Mesenteric fat pad (tissue), 1 donor: Measurements from ENCODE around the gene PKN1. TPM values are rescaled to one million over a fixed set of nuclear protein-coding genes. Genes with fewer than 3 reads are reported as not detected.

Source experiments
- DNase-seq: peaks from one replicate; pipeline ENCODE4 v3.0.0-alpha.2; 2020; ENCODE audit warnings: low spot score
- total RNA-seq: library from RNA; stranded (reverse); fragmentation: NEBNext Ultra II Directional; extraction: Animal tissue kit (Norgen Biotek cat#: 25700); gene quantifications from one replicate; pipeline ENCODE4 v1.2.1, GENCODE V29; 2021
- donor health status: DM: yes; HTN: yes; CAD: no.

The PKN1 gene
- total RNA-seq, 1 donor from 2014 or later: 142 TPM

GRCh38 chr19:14512406-14512961 is 79.4 kb downstream of the PKN1 start:
- no peak for DNase-seq

- no peak for DNase-seq
These were observed 81.2 kb downstream of the PKN1 start for GRCh38 chr19:14514215-14514863.

- no peak for DNase-seq
These were observed 82.5 kb downstream of the PKN1 start for GRCh38 chr19:14515501-14516047.

- no peak for DNase-seq
These were observed 83.0 kb downstream of the PKN1 start for GRCh38 chr19:14516048-14516534.

GRCh38 chr19:14516746-14517438 is 83.8 kb downstream of the PKN1 start:
- no peak for DNase-seq

- peak; percentile 89 for DNase-seq
These were observed 84.3 kb downstream of the PKN1 start for GRCh38 chr19:14517446-14517839.

- peak; percentile 93 for DNase-seq
These were observed 84.9 kb downstream of the PKN1 start, which contains the start of gene DNAJB1 for GRCh38 chr19:14517840-14518505. Gene DNAJB1, minus strand, starts transcription at chr19:14518397. Its CDS starts 48 bp downstream, at chr19:14518349.

- DNase-seq: no peak
These were observed 86.2 kb downstream of the PKN1 start for GRCh38 chr19:14519245-14519859.

- DNase-seq: no peak
These were observed 86.8 kb downstream of the PKN1 start for GRCh38 chr19:14519860-14520407.

- DNase-seq: no peak
These were observed 87.4 kb downstream of the PKN1 start for GRCh38 chr19:14520543-14520942.

Other genes with a start within 250 kb of the PKN1 start
- gene ADGRL1, start 227.1 kb upstream of the PKN1 start, total RNA-seq: 27.1 TPM
- 127 TPM for gene ADGRE5, start 51.9 kb upstream of the PKN1 start, total RNA-seq
- 53.0 TPM for gene DDX39A, start 14.0 kb upstream of the PKN1 start, total RNA-seq
- 0.55 TPM for gene PTGER1, start 42.0 kb downstream of the PKN1 start, total RNA-seq
- 75.7 TPM for gene GIPC1, start 62.8 kb downstream of the PKN1 start, total RNA-seq
- 111 TPM for gene DNAJB1, start 85.1 kb downstream of the PKN1 start, total RNA-seq
- 119 TPM for gene TECR, start 96.3 kb downstream of the PKN1 start, total RNA-seq
- 181 TPM for gene NDUFB7, start 138.8 kb downstream of the PKN1 start, total RNA-seq
- gene CLEC17A, start 149.8 kb downstream of the PKN1 start, total RNA-seq: not detected
- gene ADGRE3, start 241.5 kb downstream of the PKN1 start, total RNA-seq: 0.19 TPM